Activated CD8-positive, alpha-beta memory T cell treated with anti-CD3 and anti-CD28 coated beads, Interleukin-2, amount 50 U/mL, for 4 hours (primary cell): Measurements from ENCODE around the gene HEXD.
A peak's percentile ranks its signal among the peaks of the same experiment; 100 is the strongest.
"Not testable (repeated sequence)": the region's sequence is repeated elsewhere in the genome, so short reads cannot be mapped to it uniquely, and the experiment has no call there.

Source experiments
- DNase-seq: peaks from one replicate; pipeline ENCODE4 v3.0.0-alpha.2; 2020

The HEXD gene

DNA sequence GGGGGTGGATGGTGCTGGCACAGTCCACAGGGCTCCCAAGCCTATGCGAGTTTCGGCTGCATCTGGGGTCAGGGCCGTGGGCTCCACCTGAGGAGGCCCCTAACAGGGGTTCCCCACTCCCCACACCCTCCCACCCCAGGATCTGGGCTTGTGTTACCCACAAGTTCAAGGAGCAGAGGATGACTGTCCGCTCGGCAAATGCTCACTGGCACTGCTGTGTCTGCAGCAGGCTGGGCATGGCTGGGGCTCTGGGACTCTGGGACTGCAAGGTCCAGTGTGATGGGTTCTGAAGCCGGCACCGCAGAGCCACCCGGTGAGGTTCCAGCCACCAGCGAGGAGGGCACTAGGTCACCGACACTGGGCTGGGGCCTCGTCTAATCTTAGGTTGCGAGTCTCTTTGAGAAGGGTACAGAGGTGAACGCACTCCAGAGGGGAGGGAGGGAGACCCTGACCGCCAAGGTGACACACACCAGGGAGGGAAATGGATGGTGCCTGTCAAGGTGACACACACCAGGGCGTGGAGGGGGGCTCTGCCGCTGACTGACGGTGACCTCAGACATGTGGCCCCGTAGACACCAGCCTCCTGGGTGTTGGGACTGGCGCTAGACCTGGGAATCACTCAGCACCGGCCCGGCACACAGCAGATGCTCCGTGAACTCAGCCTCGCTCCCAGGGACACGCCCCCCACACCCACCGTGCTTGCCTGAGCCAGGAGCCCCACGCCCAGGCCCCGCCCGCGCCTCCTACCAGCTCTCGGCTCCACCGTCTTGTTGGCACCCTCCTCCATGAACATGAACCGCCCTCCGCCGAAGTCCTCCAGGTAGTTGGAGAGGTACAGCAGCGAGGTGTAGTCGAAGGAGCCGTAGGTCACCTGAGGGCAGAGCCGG lies 20.5 kb upstream of the HEXD start:
- no peak for DNase-seq

DNA sequence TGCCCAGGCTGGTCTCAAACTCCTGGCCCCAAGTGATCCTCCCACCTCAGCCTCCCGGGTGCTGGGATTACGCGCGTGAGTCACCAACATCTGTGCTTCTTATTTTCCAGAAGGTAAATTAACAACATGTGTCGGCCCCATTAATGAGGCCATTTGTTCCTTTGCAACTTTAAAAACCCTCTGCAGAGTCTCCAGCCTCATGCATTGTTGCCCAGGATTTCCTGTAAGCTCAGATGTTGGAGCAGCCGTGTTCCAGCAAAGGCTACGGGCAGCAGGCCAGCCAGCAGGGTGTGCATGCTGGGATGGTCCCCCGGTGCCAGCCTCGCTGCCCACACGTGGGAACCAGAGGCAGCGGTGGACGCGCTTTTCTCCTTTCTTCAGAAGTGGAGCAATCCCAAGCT lies 19.1 kb upstream of the HEXD start:
- no peak for DNase-seq

DNA sequence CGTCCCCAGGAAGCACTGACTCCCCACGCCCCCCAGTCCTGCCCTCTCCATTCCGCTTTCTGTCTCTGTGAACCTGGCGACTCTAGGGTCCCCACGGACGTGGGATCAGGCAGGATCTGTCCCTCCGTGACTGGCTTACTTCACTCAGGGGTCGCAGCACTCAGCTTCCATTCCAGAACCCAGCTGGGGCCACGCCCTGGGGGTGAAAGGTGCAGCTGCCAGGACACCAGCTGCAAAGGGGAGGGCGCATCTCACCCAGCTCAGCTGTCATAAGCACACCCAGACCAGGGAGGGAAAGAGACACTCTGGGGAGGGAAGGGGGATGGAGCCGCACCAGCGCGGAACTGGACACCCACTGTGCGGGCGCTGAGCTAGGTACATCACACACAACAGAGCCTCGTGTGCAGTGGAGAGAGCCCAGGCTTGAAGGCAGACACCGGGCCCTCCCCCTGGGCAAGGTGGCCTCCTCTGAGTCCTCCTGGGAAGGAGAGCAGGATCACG lies 18.5 kb upstream of the HEXD start:
- DNase-seq = no peak

DNA sequence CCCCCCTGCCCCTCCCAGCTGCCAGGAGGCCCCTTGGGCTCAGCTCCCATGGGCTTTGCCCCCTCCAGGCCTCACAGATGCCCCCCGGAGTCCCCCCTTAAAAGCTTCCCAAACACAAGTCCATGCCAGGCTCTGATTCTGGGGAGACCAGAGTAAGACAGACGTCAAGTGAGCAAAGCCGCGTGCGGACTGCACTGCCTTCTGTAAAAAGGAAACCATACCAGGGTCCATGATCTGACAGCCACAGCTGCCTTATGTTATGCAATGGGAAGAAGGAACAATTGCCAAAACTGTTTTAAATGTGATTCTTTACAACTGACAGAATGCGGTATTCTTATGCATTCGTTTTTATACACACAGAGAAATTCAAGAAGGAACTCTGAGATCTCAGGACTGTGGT lies 17.9 kb upstream of the HEXD start:
- no peak for DNase-seq

DNA sequence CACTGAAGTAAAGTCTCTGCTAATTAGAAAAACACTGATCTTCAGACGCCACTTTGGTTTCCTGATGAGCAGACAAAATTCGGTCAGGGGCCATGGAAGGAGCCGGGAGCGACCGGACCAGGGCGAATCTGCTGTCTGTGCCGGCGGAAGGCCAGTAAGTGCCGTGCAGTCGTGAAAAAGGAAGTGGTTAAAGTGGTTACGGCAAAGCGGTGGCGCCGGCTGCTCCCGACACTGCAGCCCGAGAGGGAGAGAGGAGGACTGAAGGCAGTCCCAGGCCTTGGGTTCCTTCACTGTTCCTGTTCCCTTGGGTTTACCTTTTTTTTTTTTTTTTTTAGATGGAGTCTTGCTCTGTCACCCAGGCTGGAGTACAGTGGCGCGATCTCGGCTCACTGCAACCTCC lies 17.3 kb upstream of the HEXD start:
- peak; percentile 38 for DNase-seq

DNA sequence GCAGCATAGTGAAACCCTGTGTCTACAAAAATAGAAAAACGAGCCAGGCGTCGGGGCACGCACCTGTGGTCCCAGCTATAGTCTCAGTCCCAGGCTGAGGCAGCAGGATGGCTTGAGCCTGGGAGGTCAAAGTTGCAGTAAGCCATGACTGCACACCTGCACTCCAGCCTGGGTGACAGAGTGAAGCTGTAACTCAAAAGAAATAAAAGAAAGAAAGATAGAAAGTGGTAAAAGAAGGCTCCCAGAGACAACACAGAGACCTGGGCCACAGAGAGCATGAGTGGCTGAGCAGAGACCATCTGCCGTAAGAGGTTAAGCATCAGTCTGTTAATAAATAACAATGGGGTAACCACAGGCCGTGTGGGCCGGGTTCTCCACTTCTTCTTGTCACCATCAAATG lies 15.3 kb upstream of the HEXD start:
- no peak for DNase-seq

DNA sequence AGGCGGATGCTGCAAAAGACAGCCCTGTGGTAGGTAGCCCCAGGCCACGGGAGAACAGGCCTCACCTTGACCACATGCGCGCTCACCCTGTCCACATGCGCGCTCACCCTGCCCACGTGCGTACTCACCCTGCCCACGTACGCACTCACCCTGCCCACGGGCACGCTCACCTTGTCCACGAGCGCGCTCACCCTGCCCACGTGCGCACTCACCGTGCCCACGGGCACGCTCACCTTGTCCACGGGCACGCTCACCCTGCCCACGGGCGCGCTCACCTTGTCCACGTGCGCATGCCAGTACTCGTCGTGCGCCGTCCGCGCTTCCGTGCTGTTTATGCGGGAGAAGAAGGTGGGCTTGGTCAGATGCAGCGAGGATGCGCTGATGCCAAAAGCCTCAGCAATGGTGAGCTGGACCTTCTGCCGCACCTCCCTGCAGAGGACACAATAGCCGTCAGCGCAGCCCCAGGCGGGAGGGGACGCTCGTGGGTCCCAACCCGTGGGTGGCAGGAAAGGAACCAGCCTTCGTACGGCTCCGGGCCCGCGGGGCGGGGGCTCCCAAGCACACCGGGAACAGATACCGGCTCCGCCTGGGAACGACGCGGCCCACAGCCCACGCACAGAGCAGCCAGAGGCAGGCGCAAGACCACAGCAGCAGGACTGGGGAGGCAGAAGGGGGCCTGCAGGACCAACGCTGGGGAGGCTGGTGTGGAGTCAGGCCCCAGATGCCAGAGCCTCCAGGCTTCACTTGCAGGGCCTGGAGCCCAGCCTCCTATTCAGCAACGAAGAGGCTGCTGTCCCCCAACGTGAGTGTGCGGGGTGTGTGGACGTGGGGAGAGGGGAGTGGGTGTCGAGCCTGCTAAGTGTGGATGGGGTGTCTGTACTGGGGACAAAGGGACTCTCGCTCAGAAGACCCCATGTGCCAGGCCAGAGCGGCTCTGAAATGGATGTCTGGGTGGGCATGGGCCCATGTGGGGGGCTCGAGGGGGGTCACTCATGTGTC lies 14.2 kb upstream of the HEXD start:
- DNase-seq = no peak

DNA sequence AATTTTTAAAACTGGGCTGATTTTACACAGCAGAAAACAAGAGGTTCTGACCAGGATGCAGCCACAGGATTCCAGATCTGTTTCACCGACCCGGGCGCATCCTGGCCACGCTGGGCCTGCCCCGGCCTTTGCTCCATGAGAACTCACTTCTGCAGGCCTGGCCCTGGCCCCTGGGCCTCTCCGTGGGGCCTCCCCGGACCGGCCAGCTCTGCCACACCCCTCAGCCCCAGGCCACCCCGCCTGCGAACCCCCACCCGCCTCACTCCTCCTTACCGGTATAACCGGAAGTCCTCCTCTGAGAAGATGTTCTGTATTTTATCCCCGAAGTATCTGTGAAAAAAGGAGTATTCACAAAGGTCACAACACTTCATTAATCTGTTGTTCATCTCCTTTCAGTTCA lies 13.1 kb upstream of the HEXD start:
- DNase-seq = no peak

DNA sequence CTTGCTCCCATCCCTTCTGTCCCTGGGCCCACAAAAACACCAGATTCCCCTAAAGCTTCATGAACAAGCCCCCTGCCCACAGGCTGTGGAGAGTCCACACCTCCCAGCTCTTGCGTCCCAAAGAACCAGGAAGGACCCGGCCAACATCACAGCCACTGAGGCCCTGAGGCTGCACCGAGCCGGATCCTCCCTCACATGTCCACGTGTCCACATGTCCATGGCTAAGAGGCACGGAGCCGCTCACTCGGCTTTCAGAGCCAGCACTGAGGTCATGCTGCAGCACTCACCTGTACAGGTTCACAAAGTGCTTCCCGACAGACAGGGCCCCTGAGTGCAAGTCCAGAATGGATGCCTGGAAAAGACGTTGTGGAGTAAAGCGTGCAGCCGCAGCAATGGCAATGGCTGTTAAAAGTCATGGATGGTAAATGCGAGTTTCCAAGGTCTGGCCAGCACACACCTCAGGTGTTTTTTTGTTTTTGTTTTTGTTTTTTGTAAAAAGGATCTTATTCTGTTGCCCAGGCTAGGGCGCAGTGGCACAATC lies 11.9 kb upstream of the HEXD start:
- no peak for DNase-seq

DNA sequence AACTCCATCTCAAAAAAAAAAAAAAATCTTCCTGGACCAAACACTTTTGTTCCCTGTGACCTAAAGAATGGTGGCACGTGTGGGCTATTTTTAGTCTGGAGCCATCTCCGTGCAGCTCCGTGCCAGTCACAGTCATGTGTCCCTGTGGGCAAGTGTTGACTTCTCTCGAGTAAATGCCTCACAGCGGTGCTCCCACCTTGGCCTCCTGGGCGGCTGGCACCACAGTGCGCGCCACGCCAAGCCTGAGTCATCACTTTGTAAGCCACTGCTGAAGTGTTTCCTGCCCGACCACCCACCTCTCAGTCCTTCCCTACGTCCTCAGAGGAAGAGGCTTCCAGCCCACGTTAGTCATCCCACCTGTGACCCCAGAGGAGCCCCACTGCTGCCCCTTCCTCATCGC lies 10.9 kb upstream of the HEXD start:
- no peak for DNase-seq

DNA sequence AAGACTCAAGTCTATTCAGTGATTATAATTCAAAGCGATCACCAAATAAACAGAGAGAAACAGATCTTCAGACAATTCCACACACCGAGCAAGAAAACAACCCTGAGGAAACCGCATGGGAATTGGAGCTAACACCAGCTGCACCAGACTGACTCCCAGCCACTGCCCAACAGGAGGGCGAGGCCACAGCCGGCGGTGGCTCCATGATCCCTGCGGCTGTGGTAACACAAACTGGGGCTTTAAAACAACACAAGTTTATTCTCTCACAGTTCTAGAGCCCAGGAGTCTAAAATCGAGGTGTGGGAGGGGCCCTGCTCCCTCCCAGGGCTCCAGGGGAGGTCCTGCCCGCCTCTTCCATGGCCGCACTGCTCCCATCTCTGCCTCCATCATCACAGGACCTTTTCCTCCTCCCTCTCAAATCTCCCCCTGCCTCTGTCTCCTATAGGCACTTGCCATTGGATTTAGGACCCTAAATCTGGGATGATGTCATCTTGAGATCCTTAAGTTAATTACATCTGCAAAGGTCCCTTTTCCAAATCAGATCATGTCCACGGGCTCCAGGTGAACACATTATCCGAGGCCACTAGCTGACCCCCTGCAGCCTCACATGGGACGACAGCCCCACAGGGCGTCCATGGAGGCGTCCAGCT lies 9.7 kb upstream of the HEXD start:
- DNase-seq = no peak

DNA sequence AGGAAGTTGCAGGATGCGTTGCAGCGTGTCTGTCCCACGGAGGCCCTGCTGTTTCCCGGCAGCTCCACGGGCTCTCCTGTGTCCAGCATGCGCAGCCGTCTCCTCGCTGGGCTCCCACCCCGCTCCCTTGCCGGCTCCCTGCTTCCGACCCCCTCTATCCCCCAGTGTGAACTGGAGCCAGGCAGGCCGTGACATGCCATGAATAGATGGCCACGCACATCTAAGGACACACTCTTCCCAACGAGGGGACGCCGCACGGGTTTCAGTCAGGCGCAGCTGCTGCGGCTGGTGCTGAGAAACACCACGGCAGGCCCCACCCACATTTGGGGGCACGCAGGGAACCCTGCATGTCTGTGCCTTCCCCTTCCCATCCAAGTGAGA lies 9.2 kb upstream of the HEXD start:
- DNase-seq = no peak

DNA sequence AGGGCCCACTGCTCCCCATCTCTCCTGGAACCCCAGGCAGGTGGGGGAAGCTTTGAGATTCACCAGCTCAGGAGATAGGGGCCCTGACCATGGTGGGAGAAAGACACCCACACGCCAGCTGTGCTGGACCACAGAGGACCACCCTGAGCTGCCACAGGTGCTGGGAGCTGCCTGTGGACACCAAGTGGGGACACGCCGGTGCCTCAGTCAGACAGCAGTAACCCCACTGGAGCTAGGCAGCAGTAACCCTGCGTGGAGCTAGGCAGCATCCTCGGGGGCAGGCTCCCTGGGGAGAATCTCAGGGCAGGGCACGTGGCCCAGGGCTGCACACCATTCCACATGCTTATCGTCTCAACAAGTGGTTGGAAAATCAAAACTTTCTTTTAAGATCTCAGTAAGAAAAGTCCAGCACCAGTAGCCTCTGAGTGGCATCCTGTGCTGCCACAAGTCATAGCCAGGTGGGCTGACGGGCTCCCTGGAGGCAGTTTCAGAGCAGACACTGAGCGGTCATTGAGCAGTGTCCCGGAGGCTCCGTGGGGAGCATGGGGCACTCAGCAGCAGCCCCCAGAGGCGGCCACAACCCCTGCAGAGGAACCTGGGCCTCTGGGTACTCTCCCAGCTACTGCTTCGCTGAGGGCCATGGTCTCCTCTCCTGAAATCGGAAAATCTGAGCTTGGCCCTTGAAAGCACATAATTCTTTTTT lies 8.0 kb upstream of the HEXD start:
- DNase-seq = no peak

DNA sequence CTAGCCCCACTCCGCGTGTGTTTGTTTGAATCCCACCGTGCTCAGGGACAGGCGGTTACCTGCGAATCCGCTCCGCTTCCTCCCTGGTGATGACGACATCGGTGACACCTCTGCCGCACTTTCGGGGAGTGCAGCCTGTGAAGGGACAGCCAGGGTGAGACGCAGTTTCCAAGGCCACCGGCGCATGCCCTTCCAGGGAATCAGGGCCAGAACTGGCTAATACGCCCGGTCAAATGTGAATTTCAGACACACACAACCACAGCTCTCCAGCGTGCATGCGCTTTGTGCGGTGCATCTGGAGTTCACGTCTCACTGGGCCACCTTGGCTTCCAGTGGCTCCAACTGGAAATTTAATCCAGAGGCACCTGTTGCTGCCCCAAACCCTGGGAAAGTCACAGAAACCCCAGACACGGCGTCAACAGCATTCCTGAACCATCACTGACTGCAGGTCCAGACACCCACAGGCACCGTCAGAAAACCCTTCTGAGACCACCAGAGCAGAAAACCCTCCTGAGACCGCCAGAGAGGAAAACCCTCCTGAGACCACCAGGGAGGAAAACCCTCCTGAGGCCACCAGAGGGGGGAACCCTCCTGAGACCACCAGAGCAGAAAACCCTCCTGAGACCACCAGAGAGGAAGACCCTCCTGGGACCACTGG lies 6.6 kb upstream of the HEXD start:
- DNase-seq = no peak

DNA sequence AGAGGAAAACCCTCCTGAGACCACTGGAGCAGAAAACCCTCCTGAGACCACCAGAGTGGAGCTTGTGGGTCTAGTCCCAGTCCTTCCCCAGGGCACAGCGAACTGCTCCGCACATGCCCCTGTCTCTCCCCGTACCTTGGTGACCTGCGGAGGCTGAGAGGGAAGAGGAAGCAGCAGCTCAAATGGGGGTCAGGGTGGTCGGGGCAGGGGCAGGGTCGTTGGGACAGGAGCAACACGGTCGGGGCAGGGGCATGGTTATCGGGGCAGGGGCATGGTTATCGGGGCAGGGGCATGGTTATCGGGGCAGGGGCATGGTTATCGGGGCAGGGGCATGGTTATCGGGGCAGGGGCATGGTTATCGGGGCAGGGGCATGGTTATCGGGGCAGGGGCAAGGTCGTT lies 6.1 kb upstream of the HEXD start:
- DNase-seq = not testable (repeated sequence)

DNA sequence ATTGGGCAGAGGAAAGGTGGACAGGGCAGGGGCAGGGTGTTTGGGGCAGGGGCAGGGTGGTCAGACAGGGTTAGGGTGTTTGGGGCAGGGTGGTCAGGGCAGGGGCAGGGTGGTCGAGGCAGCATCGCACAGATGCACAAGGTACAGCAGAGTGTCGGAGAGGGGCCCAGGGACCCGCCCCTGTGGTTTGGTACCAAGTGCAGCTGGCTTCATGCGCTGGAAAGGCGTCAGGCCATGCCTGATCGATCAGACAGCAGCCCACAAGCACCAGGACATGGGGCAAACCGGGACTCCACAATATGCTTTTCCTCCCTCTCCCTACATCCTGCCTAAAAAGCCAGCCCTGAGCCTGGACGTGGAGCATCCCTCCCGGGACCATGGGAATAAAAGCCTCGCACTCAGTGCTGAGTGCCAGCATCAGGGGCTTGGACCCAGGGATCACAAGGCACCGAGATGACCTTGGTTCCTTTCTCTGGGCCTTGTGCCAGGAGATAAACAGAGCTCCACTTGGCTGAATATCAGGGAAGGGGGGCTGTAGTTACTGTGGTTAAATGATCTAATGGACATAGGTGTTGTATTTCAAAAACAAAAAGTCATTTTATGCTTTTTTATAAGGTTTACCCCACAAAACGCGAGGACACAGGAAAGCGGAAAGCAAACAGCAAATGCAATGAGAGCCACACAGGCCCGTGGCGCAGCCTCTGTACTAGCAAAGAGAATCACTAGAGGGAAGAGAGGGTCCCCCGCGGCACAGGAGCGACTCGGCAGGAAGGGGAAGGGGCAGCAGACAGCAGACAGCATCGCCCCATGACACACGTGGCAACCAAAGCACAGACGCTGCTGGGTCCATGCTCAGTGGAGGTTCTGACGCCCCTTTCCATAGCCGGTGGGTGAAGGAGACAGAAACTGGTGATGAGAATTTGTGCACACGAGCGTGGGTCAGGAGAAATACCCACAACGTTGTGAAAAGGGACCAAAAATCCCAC lies 5.3 kb upstream of the HEXD start:
- DNase-seq = no peak

DNA sequence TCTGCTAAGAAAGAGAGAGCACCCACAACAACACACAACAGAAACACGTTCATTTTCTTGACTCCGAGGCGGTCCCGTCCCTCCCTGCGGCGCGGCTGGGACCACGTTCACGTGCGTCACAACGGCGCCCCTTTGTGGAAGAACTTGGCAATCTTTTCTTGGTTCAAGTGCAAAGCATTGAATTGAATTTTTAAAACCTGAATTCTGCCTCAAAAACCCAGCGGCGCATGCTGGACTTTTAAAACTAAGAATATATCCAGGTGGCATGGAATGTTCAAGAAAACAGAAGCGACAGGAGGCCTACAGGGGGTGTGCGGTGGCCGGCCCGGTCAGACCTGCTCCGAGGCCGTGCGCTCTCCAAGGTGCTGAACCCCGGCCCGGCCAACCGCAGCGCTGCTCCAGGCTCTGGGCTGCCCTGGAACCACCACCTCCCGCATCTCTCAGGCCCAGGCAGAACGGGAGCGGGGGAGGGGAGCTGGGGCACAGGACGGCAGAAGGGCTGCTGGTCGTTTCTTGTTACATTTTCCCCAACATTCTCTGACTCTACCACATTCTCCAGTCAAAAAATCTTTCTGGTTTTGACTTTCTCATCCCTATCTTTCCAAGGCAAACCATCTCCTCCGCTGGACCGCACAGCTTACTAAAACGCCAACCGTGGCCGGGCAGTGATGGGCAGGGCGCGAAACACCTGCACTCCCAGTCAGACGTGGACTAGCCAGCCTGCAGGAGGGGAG lies 3.4 kb upstream of the HEXD start:
- DNase-seq = peak; percentile 74

DNA sequence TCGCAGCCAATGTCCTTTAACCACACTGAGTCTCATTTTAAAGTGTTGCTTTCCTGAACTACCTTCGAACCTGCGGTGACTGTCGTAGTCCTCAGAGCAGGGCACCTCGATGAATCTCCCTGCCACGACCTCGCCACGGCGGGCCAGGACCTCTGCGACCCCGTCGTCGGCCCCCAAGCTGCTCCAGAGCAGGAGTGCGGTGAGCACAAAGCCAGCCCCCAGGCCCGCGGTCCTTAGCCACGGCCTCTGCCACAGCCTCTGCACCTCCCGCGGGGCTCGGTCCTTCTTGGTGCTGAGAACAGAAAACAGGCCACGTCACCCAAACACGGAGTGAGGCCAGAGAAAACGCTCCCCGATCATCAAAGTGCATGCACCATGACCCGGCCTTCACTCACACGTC lies 2.8 kb upstream of the HEXD start:
- DNase-seq = no peak

DNA sequence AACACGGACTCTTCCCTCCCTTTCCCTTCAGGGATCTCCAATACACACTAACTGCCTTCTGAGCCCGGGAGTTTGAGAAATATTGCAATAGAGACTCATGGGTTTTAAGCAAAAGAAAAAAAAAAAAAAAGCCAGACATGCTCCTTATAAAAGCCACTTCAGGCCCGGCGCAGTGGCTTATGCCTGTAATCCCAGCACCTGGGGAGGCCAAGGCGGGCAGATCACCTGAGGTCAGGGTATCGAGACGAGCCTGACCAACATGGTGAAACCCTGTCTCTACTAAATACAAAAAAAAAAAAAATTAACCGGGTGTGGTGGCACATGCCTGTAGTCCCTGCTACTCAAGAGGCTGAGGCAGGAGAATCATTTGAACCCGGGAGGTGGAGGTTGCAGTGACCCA lies 2.4 kb upstream of the HEXD start:
- no peak for DNase-seq

DNA sequence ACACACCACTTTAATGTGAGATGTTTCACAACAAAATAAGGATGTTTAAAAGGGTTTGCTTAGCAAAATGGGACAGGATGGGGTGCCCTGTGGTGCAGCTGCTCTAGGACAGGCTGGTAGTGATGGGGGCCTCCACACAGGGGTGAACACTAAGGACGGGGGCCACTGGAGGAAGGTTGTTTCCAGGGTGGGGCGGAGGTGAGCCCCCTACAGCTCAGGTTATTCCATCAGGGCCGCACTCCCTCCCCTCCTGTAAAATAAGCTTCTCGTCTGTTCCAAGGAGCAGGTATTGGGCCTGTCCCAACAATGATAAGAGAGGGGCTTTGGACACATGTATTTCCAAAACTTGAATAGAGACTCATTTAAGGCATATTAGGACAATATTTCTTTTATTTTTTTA lies 1.9 kb upstream of the HEXD start:
- no peak for DNase-seq
